Thoracic aorta (tissue), 2 donors: ENCODE measurements around the gene PHACTR1. TPM values are rescaled to one million over a fixed set of nuclear protein-coding genes. Genes with fewer than 3 reads are reported as not detected.

Experiments
- ATAC-seq: fragments of 150-250 bp; one replicate; pipeline ENCODE4 v1.8.0; 2017; ENCODE audit warnings: low read depth; ENCODE audit not compliant: insufficient number of reproducible peaks, low FRiP score
- DNase-seq: peaks from one replicate; pipeline ENCODE4 v3.0.0-alpha.2; 2020; ENCODE audit warnings: low spot score
- H3K27ac ChIP-seq, 2 donors: fragments of 200-600 bp; sonication (generic); 1 replicate in 1 of 2; 2 replicates in 1 of 2; pipeline ENCODE4 v1.5.1; 2016; ENCODE audit warnings: mild to moderate bottlenecking in 2 of 2, moderate library complexity in 2 of 2
- H3K27me3 ChIP-seq: fragments of 200-600 bp; sonication (generic); replicated peaks from 2 replicates; pipeline ENCODE4 v1.6.0; 2016; ENCODE audit warnings: mild to moderate bottlenecking; ENCODE audit not compliant: insufficient read depth
- H3K36me3 ChIP-seq: fragments of 200-600 bp; sonication (generic); one replicate; pipeline ENCODE4 v1.5.1; 2016
- H3K4me1 ChIP-seq, 2 donors: fragments of 200-600 bp; sonication (generic); 1 replicate in 1 of 2; 2 replicates in 1 of 2; pipeline versions ENCODE4 v1.5.1 to v1.6.0; 2016; ENCODE audit warnings: low read depth in 2 of 2, mild to moderate bottlenecking in 1 of 2; ENCODE audit not compliant: control insufficient read depth in 1 of 2
- H3K4me3 ChIP-seq: fragments of 200-600 bp; sonication (generic); 2 replicates; pipeline ENCODE4 v1.5.1; 2016; ENCODE audit warnings: mild to moderate bottlenecking
- H3K9me3 ChIP-seq: fragments of 200-600 bp; sonication (generic); 2 replicates; pipeline ENCODE4 v1.5.1; 2016
- total RNA-seq, 2 donors: library from RNA; depleted of rRNA; stranded (reverse); fragments of >200 nt; gene quantifications; one replicate each; pipeline versions ENCODE4 v1.1.0 to v1.2.3, GENCODE V29; 2016
- TF ChIP-seq, protein P1 (sequence below): fragments of 200-600 bp; sonication (generic); IDR thresholded peaks from one replicate; pipeline ENCODE4 v1.5.1; 2019; ENCODE audit warnings: antibody characterized with exemption

Gene PHACTR1
- total RNA-seq, 2 donors from 2014 or later: 42.9 to 69.1 TPM

DNA sequence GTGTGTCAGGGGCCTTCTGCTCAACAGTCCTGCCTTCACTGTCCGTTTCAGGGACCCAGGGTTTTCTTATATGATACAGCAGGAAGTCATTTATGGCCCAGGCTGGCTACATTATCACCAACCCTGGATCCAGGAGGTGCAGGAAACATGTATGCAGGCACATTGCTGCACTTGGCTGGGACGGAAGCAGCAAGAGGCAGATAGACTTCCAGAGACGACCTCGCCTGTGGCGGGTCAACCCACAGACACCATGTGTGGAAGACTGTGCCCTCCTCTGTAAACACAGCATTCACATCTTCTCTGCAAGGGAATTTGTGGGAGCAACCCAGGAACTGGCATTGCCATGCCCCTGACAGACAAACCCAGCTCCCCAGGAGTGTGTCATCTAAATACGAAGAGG is 568.1 kb downstream of the PHACTR1 start:
- peaks cover 4% of the 10 kb centered on the region for H3K9me3 ChIP-seq
- no peaks in the 10 kb centered on the region for H3K27me3 ChIP-seq
- DNase-seq (no peak), ATAC-seq (no peak)
- H3K27ac ChIP-seq: no peak overlapping the region
- TF ChIP-seq, protein P1, sequence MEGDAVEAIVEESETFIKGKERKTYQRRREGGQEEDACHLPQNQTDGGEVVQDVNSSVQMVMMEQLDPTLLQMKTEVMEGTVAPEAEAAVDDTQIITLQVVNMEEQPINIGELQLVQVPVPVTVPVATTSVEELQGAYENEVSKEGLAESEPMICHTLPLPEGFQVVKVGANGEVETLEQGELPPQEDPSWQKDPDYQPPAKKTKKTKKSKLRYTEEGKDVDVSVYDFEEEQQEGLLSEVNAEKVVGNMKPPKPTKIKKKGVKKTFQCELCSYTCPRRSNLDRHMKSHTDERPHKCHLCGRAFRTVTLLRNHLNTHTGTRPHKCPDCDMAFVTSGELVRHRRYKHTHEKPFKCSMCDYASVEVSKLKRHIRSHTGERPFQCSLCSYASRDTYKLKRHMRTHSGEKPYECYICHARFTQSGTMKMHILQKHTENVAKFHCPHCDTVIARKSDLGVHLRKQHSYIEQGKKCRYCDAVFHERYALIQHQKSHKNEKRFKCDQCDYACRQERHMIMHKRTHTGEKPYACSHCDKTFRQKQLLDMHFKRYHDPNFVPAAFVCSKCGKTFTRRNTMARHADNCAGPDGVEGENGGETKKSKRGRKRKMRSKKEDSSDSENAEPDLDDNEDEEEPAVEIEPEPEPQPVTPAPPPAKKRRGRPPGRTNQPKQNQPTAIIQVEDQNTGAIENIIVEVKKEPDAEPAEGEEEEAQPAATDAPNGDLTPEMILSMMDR: no peak
- peaks cover 39% of the 10 kb centered on the region for H3K36me3 ChIP-seq
- H3K4me3 ChIP-seq: no peak overlapping the region
- H3K4me1 ChIP-seq: peaks cover 5 to 21% of the 10 kb centered on the region in 2 donors

- no peak for ATAC-seq
- H3K27ac ChIP-seq: no peak overlapping the region
- DNase-seq: no peak
- H3K36me3 ChIP-seq: peaks cover 37% of the 10 kb centered on the region
- no peak overlapping the region for H3K4me3 ChIP-seq
- TF ChIP-seq, protein P1: no peak
- peaks cover 9 to 28% of the 10 kb centered on the region in 2 donors for H3K4me1 ChIP-seq
- H3K9me3 ChIP-seq: peaks cover 4% of the 10 kb centered on the region
- no peaks in the 10 kb centered on the region for H3K27me3 ChIP-seq
Measured at GRCh38 chr6:13285705-13286104, 569.1 kb downstream of the PHACTR1 start.

DNA sequence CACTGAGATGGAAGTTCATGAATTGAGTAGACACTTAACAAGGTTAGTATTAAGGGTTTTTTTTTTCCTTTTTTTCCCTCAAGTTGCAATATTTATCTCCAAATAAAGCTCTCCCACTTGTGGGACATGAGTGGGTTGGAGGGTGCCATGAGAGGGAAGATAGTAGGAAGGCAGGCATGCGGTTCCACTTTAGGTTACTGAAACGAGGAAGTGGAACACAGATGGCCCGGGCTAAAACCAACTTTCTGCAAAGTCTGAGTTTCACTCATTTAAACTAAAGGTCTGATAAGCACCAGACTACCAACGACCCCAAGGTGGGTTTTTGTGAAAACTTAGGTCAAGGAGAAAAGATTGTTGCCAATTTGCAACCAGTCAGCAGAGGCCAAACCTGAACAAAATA is 569.6 kb downstream of the PHACTR1 start:
- H3K27ac ChIP-seq: no peak overlapping the region
- ATAC-seq: no peak
- H3K27me3 ChIP-seq: no peaks in the 10 kb centered on the region

DNA sequence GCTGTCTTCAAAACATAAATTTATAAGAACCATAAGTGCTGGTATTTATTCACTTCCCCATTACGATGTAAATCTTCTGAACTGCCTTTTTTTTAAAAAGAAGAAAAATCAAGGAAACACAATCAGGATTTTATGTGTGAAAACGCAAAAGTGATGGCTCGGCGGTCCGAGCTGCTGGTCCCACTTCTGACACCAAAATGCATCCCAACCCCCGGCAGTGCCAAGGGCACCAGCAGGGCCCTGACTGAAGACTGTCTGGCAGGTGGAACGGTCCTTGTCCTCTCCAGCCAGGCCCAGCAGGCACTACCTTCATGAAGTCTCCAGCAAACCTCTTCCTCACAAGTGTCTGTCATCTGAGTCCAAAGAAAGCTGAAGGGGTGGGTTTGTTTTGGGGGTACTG is 570.5 kb downstream of the PHACTR1 start:
- Histone ChIP-seq H3K27me3 (no peaks in the 10 kb centered on the region), H3K27ac (no peak overlapping the region), H3K4me1 (peaks cover 9 to 21% of the 10 kb centered on the region in 2 donors), H3K9me3 (peaks cover 4% of the 10 kb centered on the region), H3K4me3 (no peak overlapping the region), H3K36me3 (peaks cover 41% of the 10 kb centered on the region)
- TF ChIP-seq, protein P1: no peak
- DNase-seq (no peak), ATAC-seq (no peak)

More for the DNA sequence above, 569.6 kb downstream of the PHACTR1 start:
- TF ChIP-seq, protein P1: no peak
- Histone ChIP-seq H3K4me3 (no peak overlapping the region), H3K4me1 (peaks cover 9 to 24% of the 10 kb centered on the region in 2 donors), H3K9me3 (peaks cover 4% of the 10 kb centered on the region), H3K36me3 (peaks cover 37% of the 10 kb centered on the region)
- DNase-seq: no peak

GRCh38 chr6:13288481-13288880 is 571.9 kb downstream of the PHACTR1 start:
- H3K27ac ChIP-seq: peak overlapping the region in 1 of 2 donors; percentile 14
- H3K36me3 ChIP-seq: peaks cover 42% of the 10 kb centered on the region
- DNase-seq (no peak), ATAC-seq (no peak)
- H3K27me3 ChIP-seq: no peaks in the 10 kb centered on the region
- H3K4me3 ChIP-seq: no peak overlapping the region
- TF ChIP-seq, protein P1: no peak
- peaks cover 9 to 21% of the 10 kb centered on the region in 2 donors for H3K4me1 ChIP-seq
- H3K9me3 ChIP-seq: peaks cover 4% of the 10 kb centered on the region
